Spleen (tissue), 11 donors: Measurements from ENCODE around the gene MYO6. TPM values are rescaled to one million over a fixed set of nuclear protein-coding genes. Genes with fewer than 3 reads are reported as not detected.

Experiments
- DNase-seq: peaks from one replicate; pipeline ENCODE4 v3.0.0-alpha.2; 2020
- H3K27ac ChIP-seq, 8 donors: fragments of 200-600 bp; sonication (generic) in 7 of 8; 1 replicate in 4 of 8; 2 replicates in 4 of 8; pipeline versions ENCODE4 v1.5.0 to v1.8.0; 2016 to 2021; ENCODE audit warnings: inconsistent platforms in 4 of 8, mild to moderate bottlenecking in 4 of 8, moderate library complexity in 1 of 8
- H3K27me3 ChIP-seq, 7 donors: fragments of 200-600 bp; sonication (generic) in 6 of 7; replicated peaks in 1 of 7; 1 replicate in 4 of 7; 2 replicates in 3 of 7; pipeline versions ENCODE4 v1.5.0 to v1.8.0; 2016 to 2021; ENCODE audit warnings: inconsistent platforms in 3 of 7, mild to moderate bottlenecking in 1 of 7
- H3K36me3 ChIP-seq, 6 donors: fragments of 200-600 bp; sonication (generic) in 5 of 6; 1 replicate in 4 of 6; 2 replicates in 2 of 6; pipeline versions ENCODE4 v1.5.0 to v1.8.0; 2016 to 2021; ENCODE audit warnings: inconsistent platforms in 2 of 6
- H3K4me1 ChIP-seq, 6 donors: fragments of 200-600 bp; sonication (generic) in 5 of 6; 1 replicate in 3 of 6; 2 replicates in 3 of 6; pipeline versions ENCODE4 v1.5.0 to v1.8.0; 2016 to 2021; ENCODE audit warnings: inconsistent platforms in 3 of 6
- H3K4me3 ChIP-seq, 8 donors: fragments of 200-600 bp; sonication (generic) in 7 of 8; 1 replicate in 4 of 8; 2 replicates in 4 of 8; pipeline versions ENCODE4 v1.5.0 to v1.8.0; 2016 to 2021; ENCODE audit warnings: inconsistent platforms in 4 of 8, mild to moderate bottlenecking in 4 of 8, moderate library complexity in 2 of 8
- H3K9me3 ChIP-seq, 8 donors: fragments of 200-600 bp; sonication (generic) in 7 of 8; 1 replicate in 4 of 8; 2 replicates in 4 of 8; pipeline versions ENCODE4 v1.5.0 to v1.8.0; 2016 to 2021; ENCODE audit warnings: inconsistent platforms in 4 of 8
- POLR2A ChIP-seq, 3 donors: fragments of 450-650 bp; IDR thresholded peaks; one replicate each; pipeline ENCODE4 v1.5.1; 2017; ENCODE audit warnings: antibody characterized with exemption in 3 of 3, mild to moderate bottlenecking in 1 of 3
- POLR2AphosphoS5 ChIP-seq, 3 donors: sonication (generic); formaldehyde crosslinking; IDR thresholded peaks; one replicate each; pipeline ENCODE4 v1.5.1; 2017; ENCODE audit warnings: antibody characterized with exemption in 3 of 3
- WGBS, 5 donors: extraction: QIAGEN DNeasy Blood & Tissue Kit in 3 of 5; methylation state at CpG; one replicate each; pipeline versions ENCODE4 v1.1.5 to v1.1.7; 2013 to 2018; 5-methylcytosine and 5-hydroxymethylcytosine counted together
- intact Hi-C: fragments of 100-400 bp; cut with DNase I; formaldehyde crosslinking; loops from one replicate; pipeline ENCODE4 v1.15.0; 2023; ENCODE audit warnings: low total_unique reads
- polyA plus RNA-seq, 3 donors: library from polyadenylated mRNA; stranded (reverse); fragments of 200-250 nt; gene quantifications; one replicate each; pipeline ENCODE4 v1.2.1, GENCODE V29; 2013
- total RNA-seq, 7 donors: library from RNA; depleted of rRNA in 3 of 7; stranded (reverse); fragments of >200 nt in 3 of 7; fragmentation: NEBNext Ultra II Directional in 4 of 7; extraction: Animal tissue kit (Norgen Biotek cat#: 25700) in 4 of 7; gene quantifications; one replicate each; pipeline versions ENCODE4 v1.1.0 to v1.2.1, GENCODE V29; 2016 to 2021
- TF ChIP-seq, protein P1 (sequence below), 11 experiments: fragments of 200-600 bp in 7 of 11; fragments of 450-650 bp in 4 of 11; sonication (generic) in 4 of 11; IDR thresholded peaks in 8 of 11; conservative IDR thresholded peaks in 3 of 11; 1 replicate in 7 of 11; 2 replicates in 4 of 11; pipeline versions ENCODE4 v1.4.0 to v1.8.0; 2016 to 2021; ENCODE audit warnings: antibody characterized with exemption in 11 of 11, inconsistent platforms in 4 of 11, mild to moderate bottlenecking in 1 of 11
- donor health status: healthy with polysubstance abuse.
- donor health status: DM: no; HTN: no; CAD: no; lungs with moderate emphysema.
- donor health status: DM: no; HTN: no; CAD: no.
- donor health status: Bipolar disorder and iron deficiency.
- donor health status: healthy.
- donor health status: DM: no; HTN: no; CAD: no.
- donor health status: DM: yes; HTN: yes; CAD: no.

The MYO6 gene
- total and polyA plus RNA-seq, 10 donors = 4.2 to 29.1 (median 18.2) TPM

DNA sequence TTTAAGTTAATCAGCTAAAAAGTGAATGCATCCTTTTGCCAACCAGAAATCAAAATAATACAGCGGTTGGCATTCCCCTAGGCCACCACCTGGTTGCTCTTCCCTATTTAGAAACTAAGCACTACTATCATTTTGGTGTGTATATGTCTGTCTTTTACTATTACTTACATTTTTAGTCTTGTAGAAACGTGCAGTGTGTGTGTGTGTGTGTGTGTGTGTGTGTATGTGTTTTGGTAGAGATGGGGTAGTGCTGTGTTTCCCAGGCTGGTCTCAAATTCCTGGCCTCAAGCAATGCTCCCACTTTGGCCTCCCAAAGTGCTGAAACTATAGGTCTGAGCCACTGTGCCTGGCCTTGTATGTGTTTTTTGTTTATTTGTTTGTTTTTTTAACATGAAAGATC is 27.4 kb downstream of the MYO6 start:
- Histone ChIP-seq H3K27me3 (no peaks in the 10 kb centered on the region), H3K4me1 (no peaks in the 10 kb centered on the region), H3K36me3 (no peaks in the 10 kb centered on the region), H3K27ac (no peak overlapping the region), H3K4me3 (no peak overlapping the region), H3K9me3 (no peaks in the 10 kb centered on the region)
- TF ChIP-seq POLR2A (IDR thresholded peaks at IDR 0.05) = no peak
- TF ChIP-seq, protein P1, sequence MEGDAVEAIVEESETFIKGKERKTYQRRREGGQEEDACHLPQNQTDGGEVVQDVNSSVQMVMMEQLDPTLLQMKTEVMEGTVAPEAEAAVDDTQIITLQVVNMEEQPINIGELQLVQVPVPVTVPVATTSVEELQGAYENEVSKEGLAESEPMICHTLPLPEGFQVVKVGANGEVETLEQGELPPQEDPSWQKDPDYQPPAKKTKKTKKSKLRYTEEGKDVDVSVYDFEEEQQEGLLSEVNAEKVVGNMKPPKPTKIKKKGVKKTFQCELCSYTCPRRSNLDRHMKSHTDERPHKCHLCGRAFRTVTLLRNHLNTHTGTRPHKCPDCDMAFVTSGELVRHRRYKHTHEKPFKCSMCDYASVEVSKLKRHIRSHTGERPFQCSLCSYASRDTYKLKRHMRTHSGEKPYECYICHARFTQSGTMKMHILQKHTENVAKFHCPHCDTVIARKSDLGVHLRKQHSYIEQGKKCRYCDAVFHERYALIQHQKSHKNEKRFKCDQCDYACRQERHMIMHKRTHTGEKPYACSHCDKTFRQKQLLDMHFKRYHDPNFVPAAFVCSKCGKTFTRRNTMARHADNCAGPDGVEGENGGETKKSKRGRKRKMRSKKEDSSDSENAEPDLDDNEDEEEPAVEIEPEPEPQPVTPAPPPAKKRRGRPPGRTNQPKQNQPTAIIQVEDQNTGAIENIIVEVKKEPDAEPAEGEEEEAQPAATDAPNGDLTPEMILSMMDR (IDR thresholded peaks at IDR 0.05 in 8 of 11, conservative IDR thresholded peaks at IDR 0.05 in 3 of 11) = no peak
- no peak for TF ChIP-seq POLR2AphosphoS5 (IDR thresholded peaks at IDR 0.05)
- DNase-seq = no peak
- intact Hi-C loops = no loop called here
- WGBS, 5 donors = 60 to 77% (median 73%) methylated on average over 2 of the region's 2 CpGs

DNA sequence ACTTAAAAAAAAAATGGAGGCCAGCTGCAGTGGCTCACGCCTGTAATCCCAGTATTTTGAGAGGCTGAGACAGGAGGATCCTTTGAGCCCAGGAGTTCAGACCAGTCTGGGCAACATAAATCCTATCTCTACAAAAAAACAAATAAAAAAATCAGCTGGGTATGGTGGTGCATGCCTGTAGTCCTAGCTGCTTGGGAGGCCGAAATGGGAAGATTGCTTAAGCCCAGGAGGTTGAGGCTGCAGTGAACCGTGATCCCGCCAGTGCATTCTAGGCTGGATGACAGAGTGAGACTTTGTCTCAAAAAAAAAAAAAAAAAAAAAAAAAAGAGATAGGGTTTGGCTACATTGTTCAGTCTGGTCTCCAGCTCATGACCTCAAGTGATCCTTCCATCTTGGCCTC is 29.7 kb downstream of the MYO6 start:
- Histone ChIP-seq H3K4me3 (no peak overlapping the region), H3K36me3 (no peaks in the 10 kb centered on the region), H3K4me1 (no peaks in the 10 kb centered on the region), H3K27me3 (no peaks in the 10 kb centered on the region), H3K27ac (no peak overlapping the region), H3K9me3 (no peaks in the 10 kb centered on the region)
- intact Hi-C loops = no loop called here
- DNase-seq = no peak
- WGBS, 5 donors = 91 to 98% (median 94%) methylated on average over 4 of the region's 4 CpGs
- TF ChIP-seq, protein P1 (IDR thresholded peaks at IDR 0.05 in 8 of 11, conservative IDR thresholded peaks at IDR 0.05 in 3 of 11) = no peak
- TF ChIP-seq POLR2AphosphoS5 (IDR thresholded peaks at IDR 0.05) = no peak
- TF ChIP-seq POLR2A (IDR thresholded peaks at IDR 0.05) = no peak

DNA sequence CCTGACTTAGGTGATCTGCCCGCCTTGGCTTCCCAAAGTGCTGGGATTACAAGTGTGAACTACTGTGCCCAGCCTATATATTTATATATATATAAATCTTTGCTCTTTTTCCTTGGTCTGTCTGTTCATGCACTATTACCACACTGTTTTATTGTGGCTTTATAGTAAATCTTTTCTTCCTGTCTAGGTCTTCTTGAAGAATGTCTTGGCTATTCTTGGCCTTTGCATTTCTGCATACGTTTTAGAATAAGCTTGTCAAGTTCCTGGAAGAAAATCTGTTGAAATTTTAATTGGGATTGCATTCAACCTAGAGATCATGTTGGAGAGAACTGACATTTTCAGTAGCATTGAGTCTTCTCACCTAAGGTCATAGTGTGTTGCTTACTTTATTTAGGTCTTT is 37.1 kb downstream of the MYO6 start:
- Histone ChIP-seq H3K9me3 (no peaks in the 10 kb centered on the region), H3K4me1 (no peaks in the 10 kb centered on the region), H3K27me3 (no peaks in the 10 kb centered on the region), H3K4me3 (no peak overlapping the region), H3K27ac (no peak overlapping the region), H3K36me3 (no peaks in the 10 kb centered on the region)
- 68 to 81% (median 79%) methylated on average over 2 of the region's 2 CpGs for WGBS, 5 donors
- TF ChIP-seq POLR2A (IDR thresholded peaks at IDR 0.05) (no peak), POLR2AphosphoS5 (IDR thresholded peaks at IDR 0.05) (no peak)
- TF ChIP-seq, protein P1 (IDR thresholded peaks at IDR 0.05 in 8 of 11, conservative IDR thresholded peaks at IDR 0.05 in 3 of 11) = no peak
- intact Hi-C loops = no loop called here
- no peak for DNase-seq

DNA sequence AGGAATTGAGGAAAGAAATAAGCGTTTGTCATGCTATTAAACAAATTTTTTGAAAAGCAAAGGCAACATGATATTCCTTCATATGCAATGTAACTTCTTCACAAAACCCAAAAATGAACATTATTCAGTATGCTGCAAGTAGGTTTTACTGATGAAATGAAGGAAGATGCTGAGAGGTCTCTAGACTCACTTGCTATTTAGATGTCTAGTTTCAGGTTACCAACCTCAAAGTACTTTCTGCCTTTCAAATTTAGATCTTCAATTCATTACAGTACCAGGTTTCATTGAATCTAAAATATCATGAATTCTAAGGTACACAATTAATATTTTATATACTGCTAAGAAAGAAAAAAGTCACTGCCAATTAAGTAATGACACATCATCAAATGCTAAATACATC is 39.9 kb downstream of the MYO6 start:
- Histone ChIP-seq H3K27me3 (no peaks in the 10 kb centered on the region), H3K4me3 (no peak overlapping the region), H3K4me1 (no peaks in the 10 kb centered on the region), H3K27ac (no peak overlapping the region), H3K9me3 (no peaks in the 10 kb centered on the region), H3K36me3 (no peaks in the 10 kb centered on the region)
- TF ChIP-seq, protein P1 (IDR thresholded peaks at IDR 0.05 in 8 of 11, conservative IDR thresholded peaks at IDR 0.05 in 3 of 11) = no peak
- TF ChIP-seq POLR2AphosphoS5 (IDR thresholded peaks at IDR 0.05) = no peak
- TF ChIP-seq POLR2A (IDR thresholded peaks at IDR 0.05) = no peak
- 73 to 94% (median 86%) methylated on average over 1 of the region's 1 CpG for WGBS, 5 donors
- DNase-seq = no peak
- intact Hi-C loops = no loop called here
